HG03520 (cell line): ENCODE measurements around the gene SLIT3.
"Not testable (repeated sequence)": the region's sequence is repeated elsewhere in the genome, so short reads cannot be mapped to it uniquely, and the experiment has no call there.

Experiments
- ATAC-seq: cut with Tn5 transposase; IDR thresholded peaks from one replicate; pipeline ENCODE4 v1.9.1; 2021; ENCODE audit warnings: mild to moderate bottlenecking, moderate library complexity; ENCODE audit not compliant: unreplicated experiment

SLIT3 gene

DNA sequence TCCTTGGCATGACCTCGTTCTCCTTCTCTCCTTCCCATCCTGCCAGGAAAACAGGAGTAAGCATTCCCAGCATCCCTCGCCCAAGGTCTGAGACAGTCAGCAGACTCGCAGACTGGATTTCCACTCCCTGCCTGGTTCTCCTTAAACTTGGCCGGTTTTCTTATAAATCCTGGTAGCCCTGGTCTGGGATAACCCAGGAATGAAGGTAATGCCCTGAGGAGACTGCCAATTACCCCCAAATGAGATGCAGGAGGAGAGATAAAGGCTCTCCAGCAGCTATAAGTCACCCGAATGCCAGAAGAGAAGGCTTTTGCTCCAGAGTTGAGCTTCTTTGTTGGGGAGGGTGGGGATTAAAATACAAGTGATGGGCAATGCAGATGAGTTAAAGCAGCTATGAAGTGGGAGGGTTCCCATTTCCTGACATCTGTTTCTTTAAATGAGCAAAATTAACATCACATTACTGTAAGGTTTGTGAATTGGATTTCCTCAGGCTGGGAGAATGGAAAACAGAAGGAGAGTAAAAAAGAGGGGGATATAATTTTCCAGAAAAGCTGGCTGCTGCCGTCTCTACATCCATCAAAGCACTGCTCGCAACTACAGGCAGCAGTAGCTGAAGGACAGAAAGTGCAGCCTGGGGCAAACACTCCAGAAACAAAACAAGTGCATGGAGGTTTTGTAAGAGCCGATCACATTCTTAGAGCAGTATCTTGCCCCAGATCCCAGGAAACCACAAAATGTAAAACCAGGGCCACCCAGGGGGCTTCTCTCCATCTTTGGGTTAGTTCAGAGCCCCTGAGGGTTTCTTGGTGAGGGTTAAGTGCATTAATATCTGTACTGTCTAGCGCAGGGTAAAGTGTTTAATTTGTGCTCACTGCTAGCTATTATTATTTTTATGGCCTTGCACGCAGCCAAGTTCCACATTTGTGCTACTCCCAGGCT is 544.2 kb downstream of the SLIT3 start:
- no peak for ATAC-seq

DNA sequence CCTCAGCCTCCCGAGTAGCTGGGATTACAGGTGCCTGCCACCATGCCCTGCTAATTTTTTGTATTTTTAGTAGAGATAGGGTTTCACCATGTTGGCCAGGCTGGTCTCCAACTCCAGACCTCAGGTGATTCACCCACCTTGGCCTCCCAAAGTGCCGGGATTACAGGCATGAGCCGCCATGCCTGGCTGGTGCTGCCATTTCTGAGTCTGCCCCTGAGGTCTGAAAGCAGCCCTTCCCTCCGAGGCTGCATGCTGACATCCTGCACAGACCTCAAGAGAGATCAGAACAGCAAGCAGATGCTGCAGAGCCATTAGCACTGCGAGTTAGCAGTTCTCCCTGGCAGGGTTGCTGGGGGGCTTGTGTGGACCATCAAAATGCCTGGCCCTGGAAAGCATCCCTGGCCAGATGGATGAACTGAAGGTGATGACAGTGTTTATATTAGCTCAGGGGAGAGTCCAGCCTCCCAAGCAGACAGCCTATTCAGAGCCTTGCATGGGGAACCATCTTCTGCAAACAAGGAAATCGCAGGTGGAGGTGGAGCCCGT is 545.3 kb downstream of the SLIT3 start:
- no peak for ATAC-seq

DNA sequence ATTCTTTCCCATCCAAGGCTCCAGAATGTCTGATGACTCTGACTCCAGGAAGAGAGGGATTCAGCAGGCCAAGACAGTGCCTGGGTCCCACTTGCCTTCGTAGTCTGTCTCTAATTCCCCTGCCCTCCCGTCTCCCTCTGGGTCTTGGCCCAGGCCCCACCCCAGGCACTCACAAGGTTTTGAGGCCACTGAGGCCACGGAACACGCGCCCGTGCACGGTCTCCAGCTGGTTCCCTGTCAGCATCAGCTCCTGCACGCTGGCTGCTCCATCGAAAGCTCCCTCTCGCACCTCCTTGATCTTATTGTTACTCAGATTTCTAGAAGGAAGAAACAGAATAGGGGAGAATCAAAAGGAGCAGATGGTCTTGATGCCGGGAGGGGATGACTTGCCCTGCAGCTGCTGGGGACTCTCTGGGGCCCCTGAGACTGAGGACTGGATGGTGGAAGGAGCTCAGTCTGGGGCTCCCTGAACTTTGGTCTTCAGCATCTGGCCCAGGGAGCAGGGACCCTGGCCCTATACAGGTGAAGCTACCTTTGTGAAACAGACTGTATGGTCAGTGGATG is 547.2 kb downstream of the SLIT3 start:
- ATAC-seq, result no peak

DNA sequence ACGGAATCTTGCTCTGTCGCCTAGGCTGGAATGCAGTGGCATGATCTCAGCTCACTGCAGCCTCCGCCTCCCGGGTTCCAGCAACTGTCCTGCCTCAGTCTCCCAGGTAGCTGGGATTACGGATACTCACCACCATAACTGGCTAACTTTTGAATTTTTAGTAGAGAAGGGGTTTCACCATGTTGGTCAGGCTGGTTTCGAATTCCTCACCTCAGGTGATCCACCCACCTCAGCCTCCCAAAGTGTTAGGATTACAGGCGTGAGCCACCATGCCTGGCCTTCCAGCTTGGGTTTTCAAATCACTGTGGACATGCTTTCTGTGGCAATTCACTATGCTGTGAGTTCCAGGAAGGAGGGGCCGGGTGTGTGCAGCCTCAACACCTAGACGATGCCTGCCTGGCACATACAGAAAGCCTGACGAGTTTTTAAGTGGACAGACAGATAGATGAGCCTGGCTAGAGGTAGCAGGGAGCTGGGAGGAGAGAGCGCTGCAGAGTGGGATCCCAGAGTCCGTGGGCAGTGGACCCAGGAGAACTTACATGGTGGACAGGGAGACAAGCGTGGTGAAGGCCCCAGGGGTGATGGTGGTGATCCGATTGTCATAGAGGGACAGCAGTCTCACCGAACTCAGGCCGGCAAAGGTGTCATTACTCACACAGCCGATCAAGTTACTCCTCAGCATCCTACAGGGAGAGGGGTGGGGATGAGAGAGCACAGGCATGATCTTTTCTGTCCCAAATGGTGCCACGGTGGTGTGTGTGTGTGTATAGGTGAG is 548.3 kb downstream of the SLIT3 start:
- ATAC-seq, result no peak

DNA sequence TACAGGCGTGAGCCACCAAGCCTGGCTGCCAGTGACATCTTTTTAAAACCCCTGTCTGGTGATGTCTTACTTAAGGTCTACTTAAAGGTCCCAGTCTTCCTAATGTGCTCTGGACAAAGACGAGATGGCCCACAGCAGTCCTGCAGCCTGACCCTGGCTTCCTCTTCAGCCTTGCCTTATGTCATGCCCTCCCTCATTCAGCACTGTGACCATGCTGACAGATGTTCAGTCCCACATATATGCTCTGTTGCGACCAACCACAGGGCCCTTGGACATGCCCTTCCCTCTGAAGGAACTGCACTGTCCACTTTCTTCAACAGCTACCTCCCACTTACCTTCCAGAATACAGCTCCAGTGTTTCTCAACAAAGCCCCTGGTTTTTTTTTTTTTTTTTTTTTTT is 548.9 kb downstream of the SLIT3 start:
- no peak for ATAC-seq

DNA sequence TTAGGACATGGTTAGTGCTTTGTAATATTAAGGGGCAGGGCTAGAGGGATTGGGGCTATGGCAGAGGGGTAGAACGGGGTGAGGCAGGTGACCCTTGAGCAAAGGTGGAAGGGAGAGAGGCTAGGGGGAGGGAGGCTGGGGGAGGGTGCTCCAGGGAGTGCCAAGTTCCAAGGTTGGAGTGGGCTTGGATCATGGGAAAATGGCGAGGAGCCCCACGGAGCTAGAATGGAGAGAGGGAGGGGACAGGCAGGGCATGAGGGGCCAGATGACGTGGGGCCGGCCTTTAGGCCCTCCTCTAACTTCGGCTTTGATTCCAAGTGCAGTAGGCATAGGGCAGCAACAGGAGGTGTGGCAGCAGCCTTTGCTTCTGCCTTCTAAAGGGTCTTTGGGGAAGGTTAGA is 550.0 kb downstream of the SLIT3 start:
- no peak for ATAC-seq

DNA sequence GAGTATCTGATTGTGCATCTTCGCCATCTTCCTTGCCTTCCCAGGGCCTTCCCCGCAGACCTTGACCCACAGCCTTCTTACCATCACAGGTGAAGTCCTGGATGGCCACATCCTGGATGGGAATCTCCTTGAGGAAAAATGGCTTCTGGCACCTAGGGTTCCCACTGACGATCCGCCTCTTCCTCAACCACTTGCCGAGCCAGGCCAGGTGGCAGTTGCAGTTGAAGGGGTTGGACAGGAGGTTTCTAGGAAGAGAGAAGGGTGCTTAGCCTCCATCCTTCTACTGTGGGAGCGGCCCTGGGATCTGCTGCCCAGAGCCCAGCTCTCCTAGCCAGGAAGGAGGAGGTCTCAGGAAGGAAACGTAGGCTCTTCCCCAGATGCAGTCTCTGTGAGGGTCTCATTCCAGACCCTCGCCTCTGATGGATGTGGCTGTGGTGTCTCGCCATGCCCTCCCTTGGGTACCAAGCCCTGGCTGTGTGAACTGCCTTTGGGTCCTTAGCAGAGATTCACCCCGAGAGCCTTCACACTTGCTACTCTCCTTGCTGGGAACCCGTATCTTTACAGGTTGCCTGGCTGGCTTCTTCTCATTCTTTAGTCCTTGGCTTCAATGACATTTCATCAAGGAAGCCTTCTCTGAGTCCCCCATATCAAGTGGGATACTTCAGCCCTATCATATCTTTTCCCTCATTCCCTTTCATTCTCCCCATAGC is 551.4 kb downstream of the SLIT3 start:
- ATAC-seq, result no peak

DNA sequence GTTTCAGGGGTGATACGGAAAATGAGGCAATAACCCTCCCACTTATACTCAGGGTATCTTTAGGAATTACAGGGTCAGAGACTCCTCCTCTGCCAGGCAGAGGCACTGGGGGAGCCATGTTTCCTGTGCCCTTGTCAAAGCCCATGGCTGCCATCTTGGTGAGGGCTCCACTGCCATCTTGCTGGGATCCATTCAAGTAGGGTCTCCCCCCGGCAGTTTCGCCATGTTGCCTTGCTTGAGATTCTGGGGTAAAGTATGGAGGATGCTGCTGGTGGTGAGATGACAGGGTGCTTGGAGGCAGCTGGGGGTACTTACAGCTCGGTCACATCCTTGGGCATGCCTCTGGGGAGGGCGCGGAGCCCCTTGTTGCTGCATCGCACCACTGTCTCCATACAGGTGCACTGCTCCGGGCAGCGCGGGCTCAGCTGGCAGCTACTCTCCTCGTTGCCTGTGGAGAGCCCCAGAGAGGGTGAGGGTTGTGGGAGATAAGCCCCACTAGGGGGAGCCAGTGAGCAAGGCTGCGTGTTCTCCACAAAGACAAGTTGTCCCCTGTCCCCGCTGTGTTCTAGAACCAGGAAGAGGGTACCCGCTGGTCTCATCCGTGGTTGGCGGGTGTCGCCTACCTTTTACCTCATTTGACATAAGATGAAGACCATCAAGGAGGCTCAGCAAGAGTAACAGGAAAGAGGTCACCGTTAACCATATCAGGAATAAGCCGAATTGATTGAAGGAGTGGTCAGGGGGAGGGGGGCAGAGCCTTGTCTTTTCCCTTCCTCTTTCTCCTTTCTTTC is 552.8 kb downstream of the SLIT3 start:
- ATAC-seq, result no peak

DNA sequence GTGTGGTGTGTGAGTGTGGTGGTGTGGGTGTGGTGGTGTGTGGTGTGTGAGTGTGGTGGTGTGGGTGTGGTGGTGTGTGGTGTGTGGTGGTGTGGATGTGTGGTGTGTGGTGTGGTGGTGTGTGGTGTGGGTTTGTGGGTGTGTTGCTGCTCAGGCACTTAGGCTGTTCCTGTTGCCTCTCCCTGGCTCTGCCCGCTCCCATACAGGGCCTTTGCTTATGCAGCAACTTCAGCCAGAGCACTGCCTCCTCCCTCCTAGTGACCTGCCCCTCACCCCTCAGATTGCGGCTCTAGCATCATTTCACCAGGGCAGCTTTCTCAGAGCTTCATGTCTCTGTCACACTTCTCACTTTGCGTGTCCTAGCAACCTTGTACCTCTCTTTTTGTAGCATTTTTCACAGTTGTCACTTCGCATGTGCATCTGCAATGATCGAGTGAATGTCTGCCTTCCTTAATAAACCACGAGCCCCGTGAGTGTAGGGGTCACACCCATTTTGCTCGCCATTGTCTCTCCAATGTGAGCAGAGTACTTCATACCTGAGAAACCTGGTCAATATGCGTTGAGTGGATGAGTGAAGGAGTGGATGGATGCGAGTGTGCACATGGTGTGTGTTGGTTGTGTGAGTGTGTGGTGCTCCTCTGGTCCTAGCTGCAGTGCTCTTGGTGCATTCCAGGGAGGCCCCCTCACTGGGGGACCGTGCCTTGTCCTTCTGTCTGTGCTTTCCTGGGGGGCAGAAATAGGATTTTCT is 553.9 kb downstream of the SLIT3 start:
- ATAC-seq, result no peak

DNA sequence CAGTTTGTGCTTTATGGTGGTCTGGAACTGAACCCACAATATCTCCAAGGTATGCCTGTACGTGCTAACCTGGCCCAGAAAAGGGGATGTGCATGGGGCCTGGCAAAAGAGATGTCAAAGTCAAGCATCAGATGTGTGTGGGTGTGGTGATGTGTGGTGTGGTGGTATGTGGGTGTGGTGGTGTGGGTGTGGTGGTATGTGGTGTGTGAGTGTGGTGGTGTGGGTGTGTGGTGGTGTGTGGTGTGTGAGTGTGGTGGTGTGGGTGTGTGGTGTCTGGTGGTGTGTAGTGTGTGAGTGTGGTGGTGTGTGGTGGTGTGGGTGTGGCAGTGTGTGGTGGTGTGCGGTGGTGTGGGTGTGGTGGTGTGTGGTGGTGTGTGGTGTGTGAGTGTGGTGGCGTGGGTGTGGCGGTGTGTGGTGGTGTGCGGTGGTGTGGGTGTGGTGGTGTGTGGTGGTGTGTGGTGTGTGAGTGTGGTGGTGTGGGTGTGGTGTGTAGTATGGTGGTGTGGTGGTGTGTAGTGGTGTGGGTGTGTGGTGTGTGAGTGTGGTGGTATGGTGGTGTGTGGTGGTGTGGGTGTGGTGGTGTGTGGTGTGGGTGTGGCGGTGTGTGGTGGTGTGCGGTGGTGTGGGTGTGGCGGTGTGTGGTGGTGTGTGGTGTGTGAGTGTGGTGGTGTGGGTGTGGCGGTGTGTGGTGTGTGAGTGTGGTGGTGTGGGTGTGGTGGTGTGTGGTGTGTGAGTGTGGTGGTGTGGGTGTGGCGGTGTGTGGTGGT is 554.6 kb downstream of the SLIT3 start:
- ATAC-seq, result not testable (repeated sequence)

DNA sequence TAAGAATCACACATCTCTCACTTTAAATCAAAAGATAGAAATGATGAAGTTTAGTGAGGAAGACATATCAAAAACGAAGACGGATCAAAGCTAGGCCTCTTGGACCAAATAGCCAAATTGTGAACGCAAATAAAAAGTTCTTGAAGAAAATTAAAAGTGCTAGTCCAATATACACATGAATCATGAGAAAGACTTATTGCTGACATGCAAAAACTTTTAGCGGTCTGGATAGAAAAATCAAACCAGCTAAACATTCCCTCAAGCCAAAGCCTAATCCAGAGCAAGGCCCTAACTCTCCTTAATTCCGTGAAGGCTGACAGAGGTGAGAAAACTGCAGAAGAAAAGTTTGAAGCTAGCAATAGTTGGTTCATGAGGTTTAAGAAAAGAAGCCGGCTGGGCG is 557.3 kb downstream of the SLIT3 start:
- ATAC-seq, result no peak

DNA sequence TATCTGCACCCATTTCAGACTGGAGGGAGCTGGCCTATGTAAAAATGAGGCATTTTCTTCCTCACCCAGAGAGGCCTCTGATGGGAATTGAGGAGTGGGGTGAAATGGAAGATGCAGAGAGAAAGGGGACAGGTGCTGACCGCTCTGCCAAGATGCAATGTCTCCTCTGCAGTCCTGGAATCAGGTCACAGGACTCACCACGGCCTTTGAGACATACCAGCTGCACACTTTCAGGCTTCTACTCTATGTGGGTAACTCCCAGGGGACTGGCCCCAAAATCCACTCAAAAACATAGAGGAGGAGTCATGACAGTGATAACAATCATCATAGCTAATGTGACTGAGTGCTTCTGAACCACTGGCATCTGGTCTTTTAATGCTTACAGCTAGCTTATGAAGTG is 558.6 kb downstream of the SLIT3 start:
- not testable (repeated sequence) for ATAC-seq

DNA sequence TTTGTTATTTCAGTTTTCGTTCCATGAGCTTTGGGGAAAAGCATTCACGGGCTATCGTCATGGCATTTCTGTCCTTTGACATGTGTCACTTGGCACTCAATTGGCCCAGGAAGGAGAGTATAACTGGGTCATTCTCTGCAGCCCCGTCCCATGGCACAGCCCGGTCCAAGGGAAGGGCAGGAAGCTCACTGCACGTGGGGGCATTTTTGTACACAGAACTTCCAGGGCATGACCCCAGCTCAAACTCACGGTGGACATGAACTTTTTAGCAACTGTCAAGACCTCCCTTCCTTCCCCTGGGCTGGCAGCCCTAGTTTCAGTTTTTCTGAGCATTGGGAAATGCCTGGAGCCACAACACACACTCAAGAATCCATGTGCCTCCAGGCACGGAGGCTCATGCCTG is 560.1 kb downstream of the SLIT3 start:
- no peak for ATAC-seq

DNA sequence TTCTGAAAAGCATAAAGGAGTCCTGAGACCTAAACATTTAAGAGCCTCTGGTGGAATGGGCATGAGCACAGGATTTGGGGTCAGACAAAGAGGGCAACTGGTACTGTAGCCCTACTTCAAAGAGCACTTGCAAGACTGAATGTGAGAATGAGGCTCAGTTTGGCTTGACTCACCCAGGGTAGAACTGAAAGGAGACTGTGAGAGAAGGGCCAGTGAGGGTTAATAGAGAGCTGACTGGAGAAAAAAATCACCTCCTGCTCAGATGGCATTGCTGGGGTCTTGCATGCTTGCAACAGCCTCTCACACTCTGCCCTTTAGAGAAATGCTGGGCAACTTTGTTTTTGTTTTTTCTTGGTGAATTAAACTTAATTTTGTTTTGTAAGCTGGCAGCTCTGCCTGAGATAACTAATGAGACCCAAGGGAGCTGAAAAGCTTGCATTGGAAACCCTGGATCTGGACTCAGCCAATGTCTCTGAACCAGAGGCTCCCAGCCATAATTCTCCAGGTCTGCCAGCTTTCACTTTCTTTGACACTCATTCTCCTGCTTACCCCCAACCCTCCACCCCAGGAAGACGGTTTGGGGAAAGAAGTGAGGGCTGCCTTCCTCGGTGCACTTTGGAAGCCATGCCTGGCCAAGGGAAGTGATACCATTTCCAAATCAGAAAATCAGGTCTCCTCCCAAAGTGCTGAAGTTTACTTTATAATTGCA is 560.7 kb downstream of the SLIT3 start:
- no peak for ATAC-seq

DNA sequence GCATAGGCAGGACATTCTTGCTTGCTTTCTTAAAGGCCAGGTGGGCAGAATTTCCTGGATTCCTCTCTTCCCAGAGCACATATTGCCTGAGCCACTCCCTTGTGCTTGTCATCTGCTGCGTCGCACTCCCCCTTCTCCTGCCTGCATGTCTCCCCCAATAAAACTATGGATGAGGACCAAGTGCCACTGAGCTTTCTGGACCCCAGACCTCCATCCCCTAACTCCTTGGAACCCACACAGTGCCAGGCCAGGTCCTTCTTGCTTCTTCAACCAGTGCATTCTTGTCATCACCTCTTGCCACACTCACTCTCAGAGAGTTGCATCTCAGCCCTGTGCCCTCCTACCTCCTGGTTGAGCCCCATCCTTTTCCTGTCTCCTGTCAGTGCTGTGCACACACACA is 563.9 kb downstream of the SLIT3 start:
- no peak for ATAC-seq

DNA sequence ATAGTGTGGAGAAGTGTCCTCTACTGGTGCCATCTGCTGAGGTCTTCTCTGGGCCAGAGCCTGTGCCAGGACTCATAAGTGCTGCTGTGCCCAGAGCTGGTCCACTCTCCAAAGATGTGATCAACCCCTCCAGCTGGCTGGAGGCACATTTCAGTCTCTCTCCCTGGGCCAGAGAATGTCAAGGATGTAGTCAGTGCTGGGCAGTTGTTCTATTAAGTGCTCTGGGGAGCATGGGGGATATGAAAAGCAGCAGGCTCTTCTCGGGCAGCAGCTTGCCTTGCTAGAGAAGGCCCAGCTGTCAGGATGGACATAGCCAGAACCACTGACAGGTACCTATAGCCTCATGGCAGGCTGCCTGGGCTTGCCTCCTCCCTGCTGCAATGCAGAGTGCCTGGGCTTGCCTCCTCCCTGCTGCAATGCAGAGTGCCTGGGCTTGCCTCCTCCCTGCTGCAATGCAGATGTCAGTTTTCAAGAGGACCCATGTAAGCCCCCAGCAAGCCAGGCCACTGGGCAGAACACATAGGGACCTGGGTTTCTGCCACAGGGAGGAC is 564.6 kb downstream of the SLIT3 start:
- ATAC-seq, result no peak

DNA sequence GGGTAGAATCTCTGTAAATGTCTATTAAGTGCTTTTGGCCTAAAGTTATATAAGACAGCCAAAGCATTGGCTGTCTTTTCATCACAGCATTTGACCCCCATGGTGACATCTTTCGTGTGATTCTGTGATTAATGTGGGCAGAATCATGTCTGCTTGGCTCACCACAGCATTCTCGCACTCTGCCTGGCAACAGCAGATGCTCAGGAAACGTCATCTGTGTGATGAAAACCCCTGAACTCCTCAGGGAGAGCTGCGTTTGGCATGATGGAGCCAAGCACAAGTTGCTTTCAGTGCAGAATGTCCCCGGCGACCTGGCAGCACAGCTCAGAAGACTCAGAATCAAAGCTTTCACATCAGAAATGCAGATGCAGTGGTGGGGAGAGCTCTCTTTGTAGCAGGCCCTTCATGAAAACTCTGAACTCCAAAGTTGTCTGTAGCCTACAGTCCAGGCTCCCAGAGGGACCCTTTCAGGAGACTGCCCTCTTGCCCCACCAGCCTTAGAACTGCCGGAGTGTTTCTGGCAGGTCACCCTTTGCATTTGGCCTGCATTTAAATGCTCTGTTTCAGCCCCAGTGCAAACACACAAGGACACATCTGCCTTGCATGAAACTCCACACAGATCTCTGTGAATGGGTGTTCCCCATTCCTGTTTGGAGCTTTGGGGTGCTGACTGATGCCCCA is 566.2 kb downstream of the SLIT3 start:
- ATAC-seq, result peak; percentile 91
